Esophagus squamous epithelium (tissue), 4 donors: ENCODE data around the gene GLRX.

Experiments
- POLR2A ChIP-seq, 4 donors: fragments of 450-650 bp; IDR thresholded peaks; one replicate each; pipeline ENCODE4 v1.6.1; 2017; ENCODE audit warnings: antibody characterized with exemption in 4 of 4, mild to moderate bottlenecking in 4 of 4, moderate library complexity in 3 of 4
- TF ChIP-seq, protein P1 (sequence below), 6 experiments: fragments of 450-650 bp in 4 of 6; fragments of 200-600 bp in 2 of 6; sonication (generic) in 2 of 6; IDR thresholded peaks; one replicate each; pipeline ENCODE4 v1.5.1; 2016 to 2019; ENCODE audit warnings: antibody characterized with exemption in 6 of 6, mild to moderate bottlenecking in 4 of 6, moderate library complexity in 4 of 6

DNA sequence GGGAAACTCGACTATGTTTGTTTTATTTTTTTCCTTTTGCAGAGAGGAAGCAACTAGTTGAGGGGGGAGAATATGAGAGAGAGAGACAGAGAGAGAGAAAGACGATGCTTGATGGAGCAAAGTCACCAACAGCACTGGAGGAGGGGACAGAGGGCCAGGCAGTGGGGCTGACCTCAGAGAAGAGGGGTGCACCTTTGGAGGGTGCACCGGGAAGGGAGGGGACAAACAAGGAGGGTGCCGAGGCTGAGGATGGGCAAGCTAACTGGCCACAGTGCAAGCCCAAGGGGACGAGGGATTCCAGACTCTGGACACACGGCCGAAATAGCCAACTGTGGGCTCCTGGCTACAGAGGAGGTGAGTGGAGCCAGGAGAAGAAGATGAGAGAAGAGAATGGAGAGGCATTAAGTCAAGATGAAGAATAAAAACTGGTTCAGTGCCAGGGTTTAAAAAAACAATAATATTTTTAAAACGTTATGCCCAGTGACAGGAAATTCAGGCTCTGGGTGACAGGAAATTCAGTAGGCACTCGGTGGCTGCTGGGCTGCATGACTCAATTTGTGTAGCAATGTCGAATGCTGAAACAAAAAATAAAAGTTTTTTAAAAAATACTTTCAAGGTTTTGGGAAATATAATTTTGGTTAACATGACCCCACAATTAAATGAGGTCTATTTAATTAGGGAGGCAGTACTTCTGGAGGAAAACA is 13.3 kb upstream of the GLRX start:
- TF ChIP-seq POLR2A (IDR thresholded peaks at IDR 0.05), result no peak
- TF ChIP-seq, protein P1, sequence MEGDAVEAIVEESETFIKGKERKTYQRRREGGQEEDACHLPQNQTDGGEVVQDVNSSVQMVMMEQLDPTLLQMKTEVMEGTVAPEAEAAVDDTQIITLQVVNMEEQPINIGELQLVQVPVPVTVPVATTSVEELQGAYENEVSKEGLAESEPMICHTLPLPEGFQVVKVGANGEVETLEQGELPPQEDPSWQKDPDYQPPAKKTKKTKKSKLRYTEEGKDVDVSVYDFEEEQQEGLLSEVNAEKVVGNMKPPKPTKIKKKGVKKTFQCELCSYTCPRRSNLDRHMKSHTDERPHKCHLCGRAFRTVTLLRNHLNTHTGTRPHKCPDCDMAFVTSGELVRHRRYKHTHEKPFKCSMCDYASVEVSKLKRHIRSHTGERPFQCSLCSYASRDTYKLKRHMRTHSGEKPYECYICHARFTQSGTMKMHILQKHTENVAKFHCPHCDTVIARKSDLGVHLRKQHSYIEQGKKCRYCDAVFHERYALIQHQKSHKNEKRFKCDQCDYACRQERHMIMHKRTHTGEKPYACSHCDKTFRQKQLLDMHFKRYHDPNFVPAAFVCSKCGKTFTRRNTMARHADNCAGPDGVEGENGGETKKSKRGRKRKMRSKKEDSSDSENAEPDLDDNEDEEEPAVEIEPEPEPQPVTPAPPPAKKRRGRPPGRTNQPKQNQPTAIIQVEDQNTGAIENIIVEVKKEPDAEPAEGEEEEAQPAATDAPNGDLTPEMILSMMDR (IDR thresholded peaks at IDR 0.05), result no peak
